ENCODE measurements around the gene TUBGCP2.

TUBGCP2 gene

GRCh38 chr10:133339708-133340380 is 31.2 kb upstream of the TUBGCP2 start:
- no peak for DNase-seq

GRCh38 chr10:133338080-133339071 is 29.7 kb upstream of the TUBGCP2 start:
- DNase-seq: no peak

- DNase-seq: no peak
Measured at GRCh38 chr10:133337370-133337725, 28.7 kb upstream of the TUBGCP2 start.

- DNase-seq: no peak
Measured at GRCh38 chr10:133336577-133337369, 28.1 kb upstream of the TUBGCP2 start, which contains the start of gene CALY. CALY (minus strand) TSS chr10:133336896; CDS start chr10:133328989, 7,907 bp downstream.

GRCh38 chr10:133336118-133336576 is 27.5 kb upstream of the TUBGCP2 start:
- DNase-seq: no peak

GRCh38 chr10:133335246-133336117 is 26.8 kb upstream of the TUBGCP2 start:
- DNase-seq: no peak

GRCh38 chr10:133334503-133335245 is 26.0 kb upstream of the TUBGCP2 start:
- DNase-seq: no peak

- DNase-seq: no peak
Measured at GRCh38 chr10:133332936-133333699, 24.4 kb upstream of the TUBGCP2 start.

GRCh38 chr10:133329491-133330202 is 21.0 kb upstream of the TUBGCP2 start:
- peak; percentile 59 for DNase-seq

GRCh38 chr10:133328358-133329343 is 20.0 kb upstream of the TUBGCP2 start:
- no peak for DNase-seq

GRCh38 chr10:133327651-133328357 is 19.1 kb upstream of the TUBGCP2 start:
- DNase-seq: no peak

- no peak for DNase-seq
Measured at GRCh38 chr10:133326745-133327650, 18.3 kb upstream of the TUBGCP2 start.

- DNase-seq: no peak
Measured at GRCh38 chr10:133326223-133326551, 17.5 kb upstream of the TUBGCP2 start.

GRCh38 chr10:133325440-133326222 is 17.0 kb upstream of the TUBGCP2 start:
- DNase-seq: no peak

GRCh38 chr10:133324857-133325260 is 16.2 kb upstream of the TUBGCP2 start:
- DNase-seq: no peak
